HG03457 (cell line): Measurements from ENCODE around the gene KCNH5.
"Not testable (repeated sequence)": the region's sequence is repeated elsewhere in the genome, so short reads cannot be mapped to it uniquely, and the experiment has no call there.

Experiments used
- ATAC-seq: cut with Tn5 transposase; IDR thresholded peaks from one replicate; pipeline ENCODE4 v1.9.1; 2021; ENCODE audit warnings: moderate number of reproducible peaks; ENCODE audit not compliant: unreplicated experiment

KCNH5 gene

GRCh38 chr14:62886461-62886860, 158.8 kb downstream of the KCNH5 start:
- ATAC-seq, result no peak

DNA sequence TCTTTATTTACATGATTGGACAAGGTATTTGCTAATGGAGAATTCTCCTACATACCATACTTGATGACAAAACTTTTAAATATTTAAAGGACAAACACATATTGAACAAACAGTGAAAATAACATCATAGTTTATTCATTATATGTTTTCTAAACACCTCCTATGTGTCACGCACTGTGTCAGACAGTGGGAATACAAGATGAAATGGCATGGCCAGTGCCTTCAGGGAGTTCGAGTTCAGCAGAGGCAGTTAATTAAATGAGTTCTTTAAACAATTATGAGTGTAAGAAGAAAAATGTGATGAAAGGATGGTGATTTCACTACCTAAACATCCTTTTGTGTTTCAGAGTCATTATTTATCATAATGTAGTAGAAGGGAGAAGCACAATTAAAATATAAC, 159.8 kb downstream of the KCNH5 start:
- ATAC-seq, result no peak

DNA sequence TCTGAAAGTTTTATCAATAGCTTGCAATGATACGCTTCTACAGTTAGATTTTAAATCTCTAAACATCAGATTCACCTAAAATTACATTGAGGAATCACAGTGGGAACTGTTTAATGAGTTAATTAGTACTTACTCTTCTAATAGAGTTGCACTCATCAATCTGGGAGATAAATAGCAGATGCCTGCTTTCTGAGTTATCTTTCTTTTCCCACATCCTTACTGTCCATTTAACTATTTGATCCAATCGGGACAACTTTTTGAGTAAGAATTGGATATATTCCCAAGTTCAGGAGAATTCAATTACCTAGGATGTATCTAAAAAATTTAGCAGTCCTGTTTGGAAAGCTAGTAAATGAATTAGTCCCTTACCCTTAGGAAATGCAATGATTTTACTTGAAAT, 162.3 kb downstream of the KCNH5 start:
- ATAC-seq, result no peak

DNA sequence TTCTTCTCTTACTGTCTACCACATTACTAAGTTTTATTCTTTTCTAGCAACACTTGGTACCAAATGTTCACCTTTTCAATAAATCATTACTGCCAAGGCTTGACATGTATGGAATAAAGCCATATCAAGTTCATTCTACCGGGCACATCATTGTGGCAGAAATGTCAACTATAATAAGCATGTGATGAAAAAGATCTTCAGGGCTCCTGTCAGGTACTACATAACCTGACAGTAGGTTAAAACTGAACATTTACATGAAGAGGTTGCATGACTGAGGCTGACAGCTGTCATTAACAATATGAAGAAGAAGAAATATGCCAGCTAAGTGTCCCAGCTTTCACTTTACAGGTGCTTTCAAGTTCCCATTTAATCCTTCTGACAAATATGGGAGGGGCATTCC, 178.9 kb downstream of the KCNH5 start:
- ATAC-seq, result no peak

DNA sequence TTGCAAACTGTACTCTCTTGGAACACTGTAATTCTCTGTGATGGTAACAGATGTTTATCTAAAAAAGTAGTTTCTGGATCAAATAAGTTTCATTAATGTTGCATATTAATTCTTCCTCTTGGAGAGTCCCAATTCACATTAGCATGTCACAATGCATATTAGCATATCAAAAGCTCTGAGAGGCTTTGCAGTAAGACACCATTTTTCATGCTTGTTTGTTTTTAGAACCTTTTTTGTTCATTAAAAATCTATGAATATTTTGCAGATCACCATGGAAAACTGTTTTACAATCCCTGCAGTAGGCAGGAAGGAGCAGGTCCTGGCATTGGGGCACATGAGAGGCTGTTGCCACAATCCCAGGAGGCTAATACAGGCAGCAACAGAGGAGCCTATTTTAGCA, 180.7 kb downstream of the KCNH5 start:
- no peak for ATAC-seq

DNA sequence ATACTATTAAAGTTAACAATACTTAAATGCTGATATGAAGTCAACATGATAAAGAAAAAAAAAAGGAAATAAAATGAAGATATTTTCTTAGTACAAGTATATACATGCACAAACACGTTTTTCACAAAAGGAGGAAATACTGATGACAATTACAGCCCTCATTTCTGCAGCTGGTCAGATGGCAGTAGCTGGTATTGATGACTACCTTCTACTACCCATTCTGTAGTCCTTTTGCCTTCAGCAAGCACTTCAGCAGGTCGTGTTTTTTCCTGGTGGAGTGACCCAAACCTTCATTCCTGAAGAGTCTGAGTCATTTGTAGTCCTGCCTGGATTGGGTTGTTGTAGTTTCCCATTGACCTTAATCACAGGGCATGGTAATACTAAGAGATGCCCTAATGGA, 187.2 kb downstream of the KCNH5 start:
- not testable (repeated sequence) for ATAC-seq

- ATAC-seq, result no peak
Measured at GRCh38 chr14:62854951-62855350, 190.3 kb downstream of the KCNH5 start.

DNA sequence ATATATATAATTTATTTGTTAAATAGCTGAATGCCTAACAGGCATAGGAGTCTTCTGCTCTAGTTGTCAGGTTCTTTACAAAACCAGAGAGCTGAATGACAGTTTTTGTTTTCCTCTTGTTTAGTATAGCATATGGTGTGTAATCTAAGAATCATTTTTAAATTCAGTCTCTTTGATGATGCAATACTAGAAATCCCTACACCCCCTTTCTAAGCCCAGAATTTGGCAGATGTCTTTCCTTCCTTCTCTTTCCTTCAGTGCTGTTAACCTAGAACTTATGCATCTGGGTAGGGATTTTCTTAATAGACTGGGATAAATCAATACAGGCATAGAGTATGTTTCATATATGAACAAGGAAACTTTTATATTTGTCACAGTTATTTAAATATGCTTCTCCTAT, 198.1 kb downstream of the KCNH5 start:
- ATAC-seq, result no peak

- ATAC-seq, result no peak
Measured at GRCh38 chr14:62844546-62844945, 200.7 kb downstream of the KCNH5 start.

DNA sequence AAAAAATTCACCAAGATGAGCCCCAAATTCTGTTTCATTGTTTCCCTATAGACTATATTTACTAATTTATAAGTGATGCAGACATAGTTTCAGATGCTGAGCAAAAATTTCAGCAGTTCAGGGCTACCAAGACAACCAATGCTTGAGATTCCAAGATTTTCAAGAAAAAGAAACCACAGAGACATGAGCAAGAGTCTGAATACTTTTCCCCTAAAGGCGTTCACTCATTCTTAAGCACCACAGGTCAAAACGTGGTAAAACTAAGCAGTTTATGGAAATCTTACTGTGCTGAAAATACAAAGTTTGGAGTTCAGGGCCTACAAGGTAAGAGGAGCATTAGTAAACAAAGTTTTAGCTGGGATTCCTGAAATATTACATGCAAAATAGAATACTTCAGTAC, 221.2 kb downstream of the KCNH5 start:
- ATAC-seq, result no peak

DNA sequence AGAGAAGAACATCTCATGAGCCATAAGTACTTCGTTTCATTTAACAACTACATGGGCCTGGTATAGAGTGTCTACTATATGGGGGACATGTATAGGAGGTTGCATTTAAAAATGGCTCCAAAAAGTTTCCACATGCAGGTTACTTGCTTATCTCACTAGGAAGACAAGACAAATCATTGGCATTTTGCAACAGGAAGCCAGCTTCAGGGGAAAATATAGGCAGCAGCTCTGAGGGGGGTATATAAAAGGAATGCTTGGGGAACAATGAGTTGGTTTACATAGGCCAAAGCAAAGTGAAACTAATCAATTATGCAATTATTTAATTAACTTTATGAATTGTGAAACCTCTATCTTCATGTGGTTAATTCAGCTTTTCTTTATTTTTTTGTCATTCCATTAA, 225.3 kb downstream of the KCNH5 start:
- no peak for ATAC-seq

- ATAC-seq, result no peak
Measured at GRCh38 chr14:62807636-62808035, 237.6 kb downstream of the KCNH5 start.

DNA sequence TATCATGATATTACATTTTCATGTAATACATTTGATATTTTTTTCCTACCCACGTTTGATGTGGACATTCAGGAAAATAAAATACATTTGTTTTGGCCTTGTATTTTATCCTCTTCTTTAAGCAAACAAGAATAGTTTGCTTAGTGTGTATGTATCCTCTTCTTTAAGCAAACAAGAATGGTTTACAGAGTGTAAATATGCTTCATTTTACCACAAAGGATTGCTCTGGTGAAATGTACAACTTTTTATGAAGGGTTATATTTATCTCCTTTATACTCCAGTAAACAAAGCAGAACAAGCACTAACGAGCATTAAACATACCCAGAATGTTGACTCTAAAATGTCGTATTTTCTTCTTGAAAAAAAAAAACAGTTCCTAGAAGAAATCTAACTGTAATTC, 244.7 kb downstream of the KCNH5 start:
- no peak for ATAC-seq

DNA sequence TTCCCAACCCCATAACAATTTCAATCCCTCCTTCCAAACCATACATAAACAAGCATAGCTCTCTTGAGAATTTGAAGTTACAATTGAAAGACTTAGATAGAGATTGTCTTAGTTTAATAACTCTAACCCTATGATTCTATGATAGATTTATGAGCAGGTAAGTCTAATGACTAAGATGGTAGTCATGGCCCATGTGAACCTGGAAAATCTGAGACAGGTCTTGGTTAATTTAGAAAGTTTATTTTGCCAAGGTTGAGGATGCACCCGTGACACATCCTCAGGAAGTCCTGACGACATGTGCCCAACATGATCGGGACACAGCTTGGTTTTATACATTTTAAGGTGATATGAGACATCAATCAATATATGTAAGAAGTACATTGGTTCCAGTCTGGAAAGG, 248.8 kb downstream of the KCNH5 start:
- ATAC-seq, result no peak

DNA sequence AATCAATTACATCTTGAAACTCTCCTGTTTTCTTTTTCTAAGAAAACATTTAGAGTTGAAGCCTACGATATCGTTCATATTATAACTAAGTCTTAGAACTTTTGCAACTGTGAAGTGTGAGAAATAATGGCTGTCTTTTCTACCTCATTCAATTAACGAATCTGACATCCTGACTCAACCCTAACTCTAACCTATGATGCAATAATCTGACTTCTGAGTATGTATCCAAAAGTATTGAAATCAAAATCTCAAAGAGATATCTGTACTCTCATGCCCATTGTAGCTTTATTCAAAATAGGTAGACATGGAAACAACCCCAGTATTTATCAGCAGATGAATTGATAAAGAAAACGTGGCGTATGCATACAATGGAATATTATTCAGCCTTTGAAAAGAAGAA, 252.7 kb downstream of the KCNH5 start:
- no peak for ATAC-seq

DNA sequence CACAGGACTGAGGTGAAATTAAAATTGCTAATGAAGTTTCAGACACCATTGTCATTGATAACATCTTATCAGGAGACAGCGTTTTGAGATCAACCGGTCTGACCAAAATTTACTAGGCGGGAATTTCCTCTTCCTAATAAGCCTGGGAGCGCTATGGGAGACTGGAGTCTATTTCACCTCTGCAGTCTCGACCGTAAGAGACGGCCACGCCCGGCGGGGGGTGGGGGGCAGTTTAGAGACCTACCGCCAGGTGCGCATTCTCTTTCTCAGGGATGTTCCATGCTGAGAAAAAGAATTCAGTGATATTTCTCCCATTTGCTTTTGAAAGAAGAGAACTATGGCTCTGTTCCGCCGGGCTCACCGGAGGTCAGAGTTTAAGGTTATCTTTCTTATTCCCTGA, 263.9 kb downstream of the KCNH5 start:
- not testable (repeated sequence) for ATAC-seq

DNA sequence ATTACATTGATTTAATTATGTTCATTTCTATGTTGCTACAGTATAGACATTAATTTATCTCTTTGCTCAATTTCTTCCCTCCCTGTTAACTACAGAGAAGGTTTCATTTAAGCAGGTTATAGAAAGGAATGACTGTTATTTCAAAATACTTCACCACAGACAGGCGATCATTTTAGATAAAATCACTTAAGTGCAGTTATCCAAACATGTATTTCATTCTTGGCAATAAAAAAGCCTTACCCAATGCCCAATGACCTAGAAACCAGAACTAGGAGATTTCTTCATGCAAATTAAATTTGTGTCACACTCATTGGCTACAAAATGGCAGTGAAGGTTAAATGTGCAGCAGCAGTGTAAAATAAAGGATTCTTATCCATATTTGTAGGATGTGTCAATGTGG, 266.4 kb downstream of the KCNH5 start:
- no peak for ATAC-seq

GRCh38 chr14:62778310-62778709, 266.9 kb downstream of the KCNH5 start:
- no peak for ATAC-seq

DNA sequence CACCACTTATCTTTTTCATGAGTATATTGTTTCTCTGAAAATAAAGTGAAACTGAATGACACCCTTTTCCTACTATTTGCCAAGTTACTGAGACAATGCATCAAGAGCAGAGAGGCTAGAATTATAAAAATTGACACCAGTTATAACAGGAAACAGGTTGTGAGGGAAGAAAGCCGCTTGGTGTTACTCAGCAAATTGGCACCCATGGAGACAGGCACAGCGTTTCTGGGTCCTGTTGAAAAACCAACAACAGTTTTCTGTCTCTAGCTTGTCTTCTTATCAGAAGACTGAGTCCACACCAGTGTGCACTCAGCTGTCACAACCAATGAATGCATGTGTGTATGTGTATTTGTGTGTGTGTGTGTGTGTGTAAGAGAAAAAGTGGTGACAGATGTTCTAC, 267.7 kb downstream of the KCNH5 start:
- no peak for ATAC-seq

DNA sequence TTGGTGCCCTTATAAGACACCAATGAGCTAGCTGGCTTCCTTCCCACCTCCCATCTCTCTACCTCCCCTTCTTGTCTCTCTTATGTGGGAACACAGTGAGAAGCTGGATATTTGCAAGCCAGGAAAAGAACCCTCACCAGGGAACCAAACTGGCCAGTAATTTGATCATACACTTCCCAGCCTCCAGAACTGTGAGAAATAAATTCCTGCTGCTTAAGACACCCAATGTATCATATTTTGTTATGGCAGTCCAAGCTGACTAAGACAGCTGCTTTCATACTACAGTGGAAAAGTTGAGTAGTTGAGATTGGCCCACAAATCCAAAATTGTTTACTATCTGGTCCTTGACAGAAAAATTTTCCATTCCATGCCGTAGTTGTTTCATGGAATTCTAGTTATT, 269.0 kb downstream of the KCNH5 start:
- no peak for ATAC-seq

DNA sequence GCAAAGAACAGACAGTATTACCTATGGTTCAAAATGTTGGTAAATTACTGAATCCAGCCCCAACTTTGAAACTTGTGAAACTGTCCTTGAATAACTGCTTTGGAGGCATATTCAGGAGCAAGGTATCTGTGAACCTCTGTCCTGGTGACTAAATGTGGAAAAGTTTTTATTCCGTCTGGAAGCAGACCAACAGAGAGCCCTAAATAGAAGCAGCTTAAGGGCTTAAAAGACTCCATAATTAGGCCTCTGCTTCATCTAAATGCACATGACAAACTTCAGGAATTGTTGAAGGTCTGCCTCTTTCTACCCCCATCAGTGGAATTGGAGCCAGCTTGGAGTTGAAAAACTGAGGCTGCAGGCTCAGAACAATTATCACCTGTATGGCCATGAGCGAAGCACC, 276.5 kb downstream of the KCNH5 start:
- no peak for ATAC-seq

- ATAC-seq, result no peak
Measured at GRCh38 chr14:62763951-62764350, 281.3 kb downstream of the KCNH5 start.

DNA sequence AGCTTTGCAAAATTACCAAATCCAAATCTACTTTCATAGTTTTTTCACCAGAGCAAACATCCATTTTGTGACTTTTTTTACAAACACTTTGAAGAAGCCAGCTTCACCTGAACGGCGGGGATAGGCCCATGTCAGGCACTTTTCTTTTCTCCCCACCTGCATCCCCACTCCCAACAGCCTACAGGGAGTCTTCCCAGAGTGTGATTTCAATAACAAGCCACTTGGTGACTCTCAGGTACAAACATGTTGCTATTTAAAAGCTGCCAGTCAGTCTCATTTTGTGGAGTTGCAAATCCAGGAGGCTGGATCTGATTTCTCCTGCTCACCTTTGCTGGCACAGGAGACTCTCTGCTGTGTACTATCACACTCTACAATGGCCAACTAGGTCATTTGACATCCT, 285.5 kb downstream of the KCNH5 start:
- no peak for ATAC-seq

DNA sequence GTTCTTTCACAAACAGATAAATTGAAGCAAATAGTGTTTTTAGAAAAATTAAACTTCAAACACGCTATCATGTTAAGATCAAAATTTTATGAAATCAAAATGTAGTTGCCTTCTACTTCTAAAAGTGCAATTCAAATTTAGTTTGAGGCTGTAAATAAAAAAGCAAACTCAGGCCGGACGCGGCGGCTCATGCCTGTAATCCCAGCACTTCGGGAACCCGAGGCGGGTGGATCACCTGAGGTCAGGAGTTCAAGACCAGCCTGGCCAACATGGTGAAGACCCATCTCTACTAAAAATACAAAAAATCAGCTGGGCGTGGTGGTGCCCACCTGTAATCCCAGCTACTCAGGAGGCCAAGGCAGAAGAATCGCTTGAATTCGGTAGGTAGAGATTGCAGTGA, 298.4 kb downstream of the KCNH5 start:
- not testable (repeated sequence) for ATAC-seq
